Coronary artery (tissue), 2 donors: ENCODE measurements around the gene MGAT3.

Experiments
- DNase-seq: peaks from one replicate; pipeline ENCODE4 v3.0.0-alpha.2; 2017; ENCODE audit warnings: low spot score
- H3K27ac ChIP-seq, 2 donors: fragments of 200-600 bp; sonication (generic); one replicate each; pipeline ENCODE4 v1.5.1; 2016 to 2019
- H3K4me3 ChIP-seq: fragments of 200-600 bp; sonication (generic); 2 replicates; pipeline ENCODE4 v1.5.1; 2016; ENCODE audit warnings: mild to moderate bottlenecking, moderate library complexity
- TF ChIP-seq, protein P1 (sequence below): fragments of 200-600 bp; sonication (generic); IDR thresholded peaks from one replicate; pipeline ENCODE4 v1.5.1; 2019; ENCODE audit warnings: antibody characterized with exemption

The MGAT3 gene

DNA sequence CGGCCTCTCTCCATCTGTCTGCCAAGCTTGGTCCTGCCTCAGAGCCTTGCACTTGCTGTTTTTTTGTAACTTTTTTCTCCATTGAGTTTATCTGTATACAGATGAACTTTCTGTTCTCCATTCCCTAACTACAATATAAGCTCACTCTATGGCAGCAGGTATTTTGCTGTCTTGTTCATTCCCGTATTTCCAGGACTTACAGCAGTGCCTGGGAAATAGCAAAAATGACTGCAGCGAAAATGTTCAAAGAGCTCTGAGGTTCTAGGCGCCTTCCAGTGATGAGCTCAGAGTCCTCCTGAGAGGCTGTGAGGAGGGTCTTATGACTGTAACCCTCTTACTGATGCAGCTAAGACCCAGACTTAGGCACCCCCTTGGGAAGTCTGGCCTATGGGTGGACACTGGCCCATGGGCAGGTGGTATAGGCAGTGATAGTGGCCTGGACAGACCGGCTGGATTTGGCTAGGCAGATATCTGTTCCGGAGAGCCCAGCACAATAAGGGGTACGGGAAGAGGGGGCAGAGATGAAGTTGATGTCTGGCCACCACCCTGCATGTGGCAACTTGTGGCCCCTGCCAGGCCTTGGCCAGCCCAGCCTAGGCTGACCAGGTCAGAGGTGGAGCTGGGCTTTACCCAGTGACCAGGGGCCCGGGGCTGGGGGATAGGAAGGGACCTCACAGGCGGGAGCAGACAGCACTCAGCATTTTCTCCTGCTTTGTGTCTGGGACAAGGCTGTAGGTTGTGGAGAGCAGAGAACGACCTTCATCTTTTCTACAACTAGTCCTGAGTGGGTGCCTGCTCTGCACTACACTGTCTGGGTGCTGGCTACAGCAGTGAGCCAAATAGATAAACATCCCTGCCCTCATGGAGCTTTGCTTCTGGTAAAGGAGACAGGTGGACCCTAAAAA lies 68.2 kb downstream of the MGAT3 start:
- H3K27ac ChIP-seq: peak overlapping the region in 1 of 2 donors; percentile 99

GRCh38 chr22:39525658-39525975 lies 68.8 kb downstream of the MGAT3 start:
- TF ChIP-seq, protein P1, sequence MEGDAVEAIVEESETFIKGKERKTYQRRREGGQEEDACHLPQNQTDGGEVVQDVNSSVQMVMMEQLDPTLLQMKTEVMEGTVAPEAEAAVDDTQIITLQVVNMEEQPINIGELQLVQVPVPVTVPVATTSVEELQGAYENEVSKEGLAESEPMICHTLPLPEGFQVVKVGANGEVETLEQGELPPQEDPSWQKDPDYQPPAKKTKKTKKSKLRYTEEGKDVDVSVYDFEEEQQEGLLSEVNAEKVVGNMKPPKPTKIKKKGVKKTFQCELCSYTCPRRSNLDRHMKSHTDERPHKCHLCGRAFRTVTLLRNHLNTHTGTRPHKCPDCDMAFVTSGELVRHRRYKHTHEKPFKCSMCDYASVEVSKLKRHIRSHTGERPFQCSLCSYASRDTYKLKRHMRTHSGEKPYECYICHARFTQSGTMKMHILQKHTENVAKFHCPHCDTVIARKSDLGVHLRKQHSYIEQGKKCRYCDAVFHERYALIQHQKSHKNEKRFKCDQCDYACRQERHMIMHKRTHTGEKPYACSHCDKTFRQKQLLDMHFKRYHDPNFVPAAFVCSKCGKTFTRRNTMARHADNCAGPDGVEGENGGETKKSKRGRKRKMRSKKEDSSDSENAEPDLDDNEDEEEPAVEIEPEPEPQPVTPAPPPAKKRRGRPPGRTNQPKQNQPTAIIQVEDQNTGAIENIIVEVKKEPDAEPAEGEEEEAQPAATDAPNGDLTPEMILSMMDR: no peak
- DNase-seq: no peak
- Histone ChIP-seq H3K27ac (peak overlapping the region in 1 of 2 donors; percentile 99), H3K4me3 (no peak overlapping the region)

More for the DNA sequence above, 68.2 kb downstream of the MGAT3 start:
- TF ChIP-seq, protein P1: no peak
- peak overlapping the region; percentile 95 for H3K4me3 ChIP-seq
- DNase-seq: no peak

- TF ChIP-seq, protein P1: no peak
- no peak for DNase-seq
- H3K27ac ChIP-seq: peak overlapping the region in 1 of 2 donors; percentile 46
- no peak overlapping the region for H3K4me3 ChIP-seq
Observed at GRCh38 chr22:39526736-39527171, 69.9 kb downstream of the MGAT3 start.

DNA sequence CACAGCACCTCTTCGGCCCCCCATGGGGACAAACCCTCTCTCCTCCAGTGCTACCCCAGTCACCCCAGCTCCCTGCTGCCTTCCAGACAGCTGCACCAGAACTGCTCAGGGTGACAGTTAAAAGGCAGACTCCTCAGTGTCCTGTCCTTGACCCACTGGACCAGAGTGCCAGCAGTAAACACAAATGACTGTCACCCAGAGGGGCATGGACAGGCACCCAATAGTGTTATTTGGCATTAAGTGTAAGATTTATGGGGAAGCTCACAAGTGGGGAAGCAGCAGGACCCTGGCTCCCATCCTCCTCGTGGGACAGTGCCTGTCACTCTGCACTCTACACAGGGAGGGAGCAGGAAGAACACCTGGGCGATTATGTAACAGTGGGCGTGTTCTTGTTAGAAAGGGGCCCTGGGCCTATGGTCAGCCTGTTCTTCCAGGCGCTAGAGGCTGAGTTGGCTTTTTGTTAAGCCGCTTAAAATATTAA lies 70.7 kb downstream of the MGAT3 start:
- no peak overlapping the region for H3K4me3 ChIP-seq
- peak overlapping the region in 1 of 2 donors; percentile 46 for H3K27ac ChIP-seq
- DNase-seq: no peak

GRCh38 chr22:39528080-39528661 lies 71.4 kb downstream of the MGAT3 start:
- Histone ChIP-seq H3K4me3 (no peak overlapping the region), H3K27ac (peak overlapping the region; percentile 17 to 46)
- no peak for DNase-seq
- TF ChIP-seq, protein P1: no peak

More for the DNA sequence above, 70.7 kb downstream of the MGAT3 start:
- TF ChIP-seq, protein P1: no peak

DNA sequence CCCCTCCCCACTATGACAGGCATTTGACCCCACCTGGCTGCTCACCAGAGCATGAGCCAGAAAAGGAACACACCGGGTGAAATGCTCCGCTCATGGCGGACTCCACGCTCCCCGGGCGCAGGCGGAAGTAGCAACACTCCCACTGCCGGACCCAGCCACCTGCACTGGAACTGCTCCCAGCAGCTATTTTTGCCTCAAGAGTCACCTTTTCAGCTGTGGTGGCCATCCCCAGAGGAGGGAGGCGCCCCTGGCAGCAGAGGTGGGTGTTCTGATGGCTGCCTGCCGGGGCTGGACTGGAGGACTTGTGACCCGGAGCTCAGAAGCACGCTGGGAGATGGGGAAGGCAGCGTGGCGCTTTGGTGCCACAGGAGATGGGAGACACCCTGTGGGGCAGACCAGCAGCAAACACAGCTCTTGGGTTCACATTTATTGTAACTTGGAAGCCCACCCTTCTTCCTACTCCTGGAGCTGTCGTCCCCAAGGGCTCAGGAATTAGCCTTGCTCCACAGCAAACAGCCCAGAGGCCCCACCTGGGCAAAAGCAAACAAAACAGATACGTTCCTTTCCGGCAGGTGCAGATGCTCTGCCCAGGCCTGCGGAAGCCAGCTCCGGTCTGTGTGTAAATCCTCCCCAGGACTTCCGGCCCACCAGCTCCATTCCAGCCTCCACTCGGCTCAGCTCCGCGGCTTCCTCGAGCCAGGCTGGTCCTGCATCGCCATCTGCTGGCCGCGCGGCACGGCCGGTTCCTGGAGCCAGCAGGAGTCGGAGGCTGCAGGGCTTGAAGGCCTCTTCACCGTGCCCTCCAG lies 72.1 kb downstream of the MGAT3 start:
- H3K4me3 ChIP-seq: peak overlapping the region; percentile 47
- peak; percentile 92 for DNase-seq
- H3K27ac ChIP-seq: peak overlapping the region; percentile 17 to 46
- TF ChIP-seq, protein P1: peak; percentile 99
